ENCODE measurements around the gene CIT.

Gene CIT

GRCh38 chr12:119788786-119789185, 88.3 kb downstream of the CIT start:
- no peaks in the 10 kb centered on the region for H3K9me3 ChIP-seq (ENCODE audit: low read length)
- H3K4me2 ChIP-seq (ENCODE audit: low read length), result no peak overlapping the region
- peaks cover 18% of the 10 kb centered on the region for H3K36me3 ChIP-seq (ENCODE audit: insufficient read depth, low read length)
- H3K27me3 ChIP-seq (ENCODE audit: insufficient read depth, low read length), result no peaks in the 10 kb centered on the region
- no peak for TF ChIP-seq EZH2 (IDR thresholded peaks at IDR 0.05; ENCODE audit: borderline replicate concordance, low read length)
- TF ChIP-seq CTCF (IDR thresholded peaks at IDR 0.05; ENCODE audit: low read length), result no peak
- H3K9me2 ChIP-seq (ENCODE audit: low read depth, low read length), result no peaks in the 10 kb centered on the region
- H3K79me2 ChIP-seq (ENCODE audit: insufficient read depth, low read length), result no peaks in the 10 kb centered on the region
- H3K27ac ChIP-seq (ENCODE audit: low read depth, low read length, poor library complexity, severe bottlenecking), result no peak overlapping the region
- H3K4me3 ChIP-seq (ENCODE audit: low read depth, low read length, poor library complexity, severe bottlenecking), result no peak overlapping the region
- peaks cover 1% of the 10 kb centered on the region for H3K4me1 ChIP-seq (ENCODE audit: insufficient read depth, low read length, severe bottlenecking)
- no peaks in the 10 kb centered on the region for H4K20me1 ChIP-seq (ENCODE audit: insufficient read depth, low read length)
- H3K9ac ChIP-seq (ENCODE audit: low read length), result no peak overlapping the region
- H3F3A ChIP-seq (ENCODE audit: insufficient read depth, low read length), result no peaks in the 10 kb centered on the region
- H2AFZ ChIP-seq (ENCODE audit: low read length), result no peak overlapping the region

GRCh38 chr12:119786539-119786938, 90.6 kb downstream of the CIT start:
- TF ChIP-seq CTCF (IDR thresholded peaks at IDR 0.05; ENCODE audit: low read length), result no peak
- no peak overlapping the region for H2AFZ ChIP-seq (ENCODE audit: low read length)
- no peaks in the 10 kb centered on the region for H3F3A ChIP-seq (ENCODE audit: insufficient read depth, low read length)
- H3K4me3 ChIP-seq (ENCODE audit: low read depth, low read length, poor library complexity, severe bottlenecking), result no peak overlapping the region
- H3K27ac ChIP-seq (ENCODE audit: low read depth, low read length, poor library complexity, severe bottlenecking), result no peak overlapping the region
- H3K9me3 ChIP-seq (ENCODE audit: low read length), result no peaks in the 10 kb centered on the region
- H3K9ac ChIP-seq (ENCODE audit: low read length), result no peak overlapping the region
- H3K4me2 ChIP-seq (ENCODE audit: low read length), result no peak overlapping the region
- H3K9me2 ChIP-seq (ENCODE audit: low read depth, low read length), result no peaks in the 10 kb centered on the region
- H3K79me2 ChIP-seq (ENCODE audit: insufficient read depth, low read length), result no peaks in the 10 kb centered on the region
- H3K27me3 ChIP-seq (ENCODE audit: insufficient read depth, low read length), result no peaks in the 10 kb centered on the region
- no peaks in the 10 kb centered on the region for H4K20me1 ChIP-seq (ENCODE audit: insufficient read depth, low read length)
- H3K4me1 ChIP-seq (ENCODE audit: insufficient read depth, low read length, severe bottlenecking), result peaks cover 24% of the 10 kb centered on the region
- H3K36me3 ChIP-seq (ENCODE audit: insufficient read depth, low read length), result peaks cover 22% of the 10 kb centered on the region

- Histone ChIP-seq H3K27me3 (ENCODE audit: insufficient read depth, low read length) (no peaks in the 10 kb centered on the region), H3K27ac (ENCODE audit: low read depth, low read length, poor library complexity, severe bottlenecking) (no peak overlapping the region), H3K4me3 (ENCODE audit: low read depth, low read length, poor library complexity, severe bottlenecking) (no peak overlapping the region), H3K9me3 (ENCODE audit: low read length) (no peaks in the 10 kb centered on the region), H2AFZ (ENCODE audit: low read length) (no peak overlapping the region), H3K79me2 (ENCODE audit: insufficient read depth, low read length) (no peaks in the 10 kb centered on the region), H3K4me2 (ENCODE audit: low read length) (no peak overlapping the region), H3K36me3 (ENCODE audit: insufficient read depth, low read length) (peaks cover 33% of the 10 kb centered on the region), H3K9ac (ENCODE audit: low read length) (no peak overlapping the region), H3K9me2 (ENCODE audit: low read depth, low read length) (no peaks in the 10 kb centered on the region), H4K20me1 (ENCODE audit: insufficient read depth, low read length) (no peaks in the 10 kb centered on the region), H3K4me1 (ENCODE audit: insufficient read depth, low read length, severe bottlenecking) (peaks cover 34% of the 10 kb centered on the region), H3F3A (ENCODE audit: insufficient read depth, low read length) (no peaks in the 10 kb centered on the region)
- no peak for TF ChIP-seq CTCF (IDR thresholded peaks at IDR 0.05; ENCODE audit: low read length)
Observed at GRCh38 chr12:119784673-119785072, 92.4 kb downstream of the CIT start.

Data from OCI-LY1 (cell line).